Activated CD4-positive, alpha-beta T cell treated with anti-CD3 and anti-CD28 coated beads, Interleukin-2, amount 10 ng/mL, durations not matched to agents 7 days and 5 days (primary cell): ENCODE measurements around the gene OR8B2. TPM values are rescaled to one million over a fixed set of nuclear protein-coding genes. Genes with fewer than 3 reads are reported as not detected.

ENCODE experiments used
- CTCF ChIA-PET: fragments of 350-600 bp; sonication (Branson Sonifier 250); formaldehyde crosslinking; loops from one replicate; lab custom pipeline; 2021; ENCODE audit warnings: antibody characterized with exemption; lab: Charles Lee
- POLR2A ChIA-PET: fragments of 350-600 bp; sonication (Branson Sonifier 250); formaldehyde crosslinking; loops from one replicate; lab custom pipeline; 2021; ENCODE audit warnings: antibody characterized with exemption; lab: Charles Lee
- DNase-seq: peaks from one replicate; pipeline ENCODE4 v3.0.0-alpha.2; 2020
- H3K27ac Mint-ChIP-seq: one replicate; pipeline ENCODE4 v1.8.0; 2021; ENCODE audit warnings: mild to moderate bottlenecking, moderate library complexity, mixed read lengths
- H3K27me3 Mint-ChIP-seq: one replicate; pipeline ENCODE4 v1.8.0; 2021; ENCODE audit warnings: mixed read lengths
- H3K36me3 Mint-ChIP-seq: one replicate; pipeline ENCODE4 v1.8.0; 2021; ENCODE audit warnings: low read depth, mixed read lengths
- H3K4me1 Mint-ChIP-seq: one replicate; pipeline ENCODE4 v1.8.0; 2021; ENCODE audit warnings: mixed read lengths
- H3K4me3 Mint-ChIP-seq: one replicate; pipeline ENCODE4 v1.8.0; 2021; ENCODE audit warnings: mild to moderate bottlenecking, moderate library complexity, mixed read lengths
- H3K9me3 Mint-ChIP-seq: one replicate; pipeline ENCODE4 v1.8.0; 2021; ENCODE audit warnings: mixed read lengths
- total RNA-seq, 2 experiments: library from RNA; stranded (reverse); gene quantifications; one replicate each; pipeline ENCODE4 v1.2.3, GENCODE V29; 2021

OR8B2 gene
- total RNA-seq, 2 experiments from 2014 or later, result not detected

DNA sequence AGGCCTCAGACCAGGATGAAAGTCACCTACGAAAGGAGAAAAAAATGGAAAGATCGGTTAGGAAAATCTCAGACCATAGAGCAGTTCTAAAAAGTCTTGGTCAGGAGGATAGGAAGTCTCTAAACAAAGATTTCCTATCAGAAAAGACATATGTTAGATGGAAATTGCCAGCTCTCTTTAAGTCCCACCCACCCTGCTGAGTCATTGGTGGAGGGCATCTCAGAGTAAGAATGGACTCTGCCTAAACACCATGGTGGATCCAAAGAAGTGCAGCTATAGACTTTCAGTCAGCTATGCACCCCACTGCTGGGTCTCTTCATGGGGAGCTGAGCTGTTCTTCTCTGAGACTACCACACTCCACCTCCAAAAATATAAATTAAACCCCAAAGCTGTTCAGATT lies 3.7 kb downstream of the OR8B2 start:
- H3K27me3 Mint-ChIP-seq, result no peaks in the 10 kb centered on the region
- DNase-seq, result no peak
- no peaks in the 10 kb centered on the region for H3K36me3 Mint-ChIP-seq
- no peaks in the 10 kb centered on the region for H3K4me1 Mint-ChIP-seq
- H3K27ac Mint-ChIP-seq, result no peak overlapping the region
- no peaks in the 10 kb centered on the region for H3K9me3 Mint-ChIP-seq
- H3K4me3 Mint-ChIP-seq, result no peak overlapping the region
- ChIA-PET CTCF (no interaction called here), POLR2A (no interaction called here)

GRCh38 chr11:124376280-124376679 lies 8.0 kb downstream of the OR8B2 start:
- H3K4me3 Mint-ChIP-seq, result no peak overlapping the region
- ChIA-PET CTCF (no interaction called here), POLR2A (no interaction called here)
- no peaks in the 10 kb centered on the region for H3K4me1 Mint-ChIP-seq
- H3K27me3 Mint-ChIP-seq, result peaks cover 2% of the 10 kb centered on the region
- DNase-seq, result no peak
- H3K36me3 Mint-ChIP-seq, result no peaks in the 10 kb centered on the region
- no peaks in the 10 kb centered on the region for H3K9me3 Mint-ChIP-seq
- H3K27ac Mint-ChIP-seq, result no peak overlapping the region

DNA sequence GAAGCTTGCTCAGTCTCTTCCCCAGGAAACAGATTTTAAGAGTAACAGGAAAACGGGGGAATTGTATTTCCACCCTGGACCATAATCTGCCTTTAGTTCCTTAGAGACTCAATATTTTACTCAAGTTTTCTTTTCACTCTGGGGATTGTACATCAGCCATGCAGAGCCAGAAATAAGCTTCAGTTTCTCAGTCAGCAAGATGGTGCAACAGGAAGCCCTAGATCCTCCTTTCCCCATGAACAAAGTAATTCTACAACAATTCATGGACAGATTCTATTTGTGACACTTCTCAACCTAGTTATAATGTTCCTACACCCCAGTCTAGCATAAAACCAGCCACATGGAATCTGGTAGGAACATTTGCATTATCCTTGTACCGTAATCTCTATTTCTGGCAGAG lies 24.7 kb downstream of the OR8B2 start:
- ChIA-PET CTCF (no interaction called here), POLR2A (no interaction called here)
- Mint-ChIP-seq H3K27me3 (no peaks in the 10 kb centered on the region), H3K4me1 (no peaks in the 10 kb centered on the region), H3K4me3 (no peak overlapping the region), H3K9me3 (no peaks in the 10 kb centered on the region), H3K27ac (no peak overlapping the region), H3K36me3 (no peaks in the 10 kb centered on the region)
- DNase-seq, result no peak

- DNase-seq, result no peak
- CTCF ChIA-PET, result no interaction called here
- POLR2A ChIA-PET, result no interaction called here
- Mint-ChIP-seq H3K27me3 (no peaks in the 10 kb centered on the region), H3K36me3 (no peaks in the 10 kb centered on the region), H3K4me1 (no peaks in the 10 kb centered on the region), H3K4me3 (no peak overlapping the region), H3K27ac (no peak overlapping the region), H3K9me3 (no peaks in the 10 kb centered on the region)
These were observed 37.9 kb downstream of the OR8B2 start for GRCh38 chr11:124346311-124346955.

- Mint-ChIP-seq H3K27ac (no peak overlapping the region), H3K4me3 (no peak overlapping the region), H3K27me3 (no peaks in the 10 kb centered on the region), H3K36me3 (no peaks in the 10 kb centered on the region), H3K4me1 (no peaks in the 10 kb centered on the region), H3K9me3 (no peaks in the 10 kb centered on the region)
- no peak for DNase-seq
- ChIA-PET POLR2A (no interaction called here), CTCF (no interaction called here)
These were observed 40.0 kb downstream of the OR8B2 start for GRCh38 chr11:124344346-124344745.

GRCh38 chr11:124340142-124340447 lies 44.2 kb downstream of the OR8B2 start:
- no peak overlapping the region for H3K4me3 Mint-ChIP-seq
- no peak for DNase-seq
- no peaks in the 10 kb centered on the region for H3K36me3 Mint-ChIP-seq
- CTCF ChIA-PET, result no interaction called here
- no peak overlapping the region for H3K27ac Mint-ChIP-seq
- H3K4me1 Mint-ChIP-seq, result no peaks in the 10 kb centered on the region
- H3K9me3 Mint-ChIP-seq, result no peaks in the 10 kb centered on the region
- POLR2A ChIA-PET, result no interaction called here
- no peaks in the 10 kb centered on the region for H3K27me3 Mint-ChIP-seq

DNA sequence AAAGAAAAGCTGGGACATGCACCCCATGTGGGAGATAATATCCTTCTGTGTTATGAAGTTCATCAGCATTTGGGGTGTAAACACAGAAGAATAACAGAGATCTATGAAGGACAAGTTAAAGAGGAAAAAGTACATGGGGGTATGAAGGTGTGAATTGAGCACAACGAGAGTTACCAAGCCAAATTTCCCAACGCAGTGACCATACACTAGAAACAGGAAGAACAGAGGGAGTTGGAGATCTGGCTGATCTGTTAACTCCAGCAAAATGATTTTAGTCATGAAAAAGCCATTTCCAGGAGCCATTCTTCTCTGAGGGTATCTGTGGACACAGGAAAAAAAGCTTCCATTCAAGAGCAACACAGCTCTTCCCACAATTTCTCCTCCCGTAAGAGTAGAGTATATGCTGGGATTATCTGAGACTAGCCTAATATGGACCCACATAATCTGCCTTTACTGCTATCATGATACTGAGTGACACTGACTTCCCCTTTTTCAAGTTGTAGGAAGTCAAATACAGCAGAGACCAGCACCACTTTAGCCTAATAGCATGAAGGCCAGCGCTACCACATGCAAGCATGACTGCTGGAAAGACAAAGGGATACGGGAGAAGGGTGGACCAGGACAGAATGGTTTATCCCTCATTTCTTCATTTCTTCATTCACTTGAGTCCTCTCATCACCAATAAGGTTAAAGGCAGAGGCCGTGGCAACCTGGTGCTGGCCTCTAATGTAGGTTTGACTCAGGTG lies 44.7 kb downstream of the OR8B2 start:
- no peaks in the 10 kb centered on the region for H3K4me1 Mint-ChIP-seq
- H3K27ac Mint-ChIP-seq, result no peak overlapping the region
- POLR2A ChIA-PET, result no interaction called here

More for the DNA sequence above, 44.7 kb downstream of the OR8B2 start:
- H3K4me3 Mint-ChIP-seq, result no peak overlapping the region
- DNase-seq, result no peak
- H3K27me3 Mint-ChIP-seq, result no peaks in the 10 kb centered on the region
- no peaks in the 10 kb centered on the region for H3K36me3 Mint-ChIP-seq
- CTCF ChIA-PET, result interaction anchor here (1.4 kb wide), 1 partner anchor 14 kb away, joined by 4 read pairs; no protein-coding TSS in a partner anchor
- no peaks in the 10 kb centered on the region for H3K9me3 Mint-ChIP-seq

Other genes with a start within 250 kb of the OR8B2 start
- gene OR10D3, start 201.2 kb downstream of the OR8B2 start, total RNA-seq, result not detected
- gene OR8G1, start 143.4 kb downstream of the OR8B2 start, total RNA-seq, result not detected
- not detected for gene OR8G5, start 128.1 kb downstream of the OR8B2 start, total RNA-seq
- not detected for gene OR8D1, start 70.5 kb downstream of the OR8B2 start, total RNA-seq
- gene OR8D2, start 64.3 kb downstream of the OR8B2 start, total RNA-seq, result not detected
- not detected for gene OR8B3, start 14.5 kb upstream of the OR8B2 start, total RNA-seq
- gene OR8B4, start 40.4 kb upstream of the OR8B2 start, total RNA-seq, result not detected
- not detected for gene OR8B8, start 61.2 kb upstream of the OR8B2 start, total RNA-seq
- not detected for gene OR8B12, start 159.2 kb upstream of the OR8B2 start, total RNA-seq
- gene OR8A1, start 185.5 kb upstream of the OR8B2 start, total RNA-seq, result not detected
- not detected for gene PANX3, start 226.9 kb upstream of the OR8B2 start, total RNA-seq
- 10 to 100 TPM; 39.6 to 47.4 TPM for gene TBRG1, start 238.4 kb upstream of the OR8B2 start, total RNA-seq